OCI-LY1 (cell line): ENCODE measurements around the gene NAV2.

Experiments
- EZH2 ChIP-seq: fragments of 200-600 bp; sonication (generic), shearing (Covaris generic); IDR thresholded peaks from 2 replicates; pipeline ENCODE4 v1.8.0; 2017; ENCODE audit warnings: borderline replicate concordance, mixed run types, mild to moderate bottlenecking, antibody characterized with exemption, low read length, moderate library complexity, mixed read lengths
- TF ChIP-seq, protein P1 (sequence below): fragments of 200-600 bp; sonication (generic), shearing (Covaris generic); IDR thresholded peaks from 2 replicates; pipeline ENCODE4 v1.5.1; 2017; ENCODE audit warnings: mild to moderate bottlenecking, antibody characterized with exemption, low read length, moderate library complexity, mixed read lengths

GRCh38 chr11:20000022-20000350 is 287.3 kb downstream of the NAV2 start:
- TF ChIP-seq, protein P1, sequence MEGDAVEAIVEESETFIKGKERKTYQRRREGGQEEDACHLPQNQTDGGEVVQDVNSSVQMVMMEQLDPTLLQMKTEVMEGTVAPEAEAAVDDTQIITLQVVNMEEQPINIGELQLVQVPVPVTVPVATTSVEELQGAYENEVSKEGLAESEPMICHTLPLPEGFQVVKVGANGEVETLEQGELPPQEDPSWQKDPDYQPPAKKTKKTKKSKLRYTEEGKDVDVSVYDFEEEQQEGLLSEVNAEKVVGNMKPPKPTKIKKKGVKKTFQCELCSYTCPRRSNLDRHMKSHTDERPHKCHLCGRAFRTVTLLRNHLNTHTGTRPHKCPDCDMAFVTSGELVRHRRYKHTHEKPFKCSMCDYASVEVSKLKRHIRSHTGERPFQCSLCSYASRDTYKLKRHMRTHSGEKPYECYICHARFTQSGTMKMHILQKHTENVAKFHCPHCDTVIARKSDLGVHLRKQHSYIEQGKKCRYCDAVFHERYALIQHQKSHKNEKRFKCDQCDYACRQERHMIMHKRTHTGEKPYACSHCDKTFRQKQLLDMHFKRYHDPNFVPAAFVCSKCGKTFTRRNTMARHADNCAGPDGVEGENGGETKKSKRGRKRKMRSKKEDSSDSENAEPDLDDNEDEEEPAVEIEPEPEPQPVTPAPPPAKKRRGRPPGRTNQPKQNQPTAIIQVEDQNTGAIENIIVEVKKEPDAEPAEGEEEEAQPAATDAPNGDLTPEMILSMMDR: no peak
- TF ChIP-seq EZH2: no peak
